CD4-positive, CD25-positive, alpha-beta regulatory T cell (primary cell): Measurements from ENCODE around the gene XRCC5. TPM values are rescaled to one million over a fixed set of nuclear protein-coding genes. Genes with fewer than 3 reads are reported as not detected.

Experiments
- ATAC-seq, 2 donors: fragments of 150-1000 bp; cut with Tn5 transposase; one replicate each; pipeline ENCODE4 v1.10.0; 2021; ENCODE audit warnings: low read depth in 2 of 2, moderate number of reproducible peaks in 2 of 2, moderate library complexity in 1 of 2
- DNase-seq, 3 donors: peaks; one replicate each; pipeline versions ENCODE4 v3.0.0 to v3.0.0-alpha.2; 2012 to 2022; ENCODE audit warnings: mixed read lengths in 1 of 3
- H3K27ac ChIP-seq: one replicate; pipeline ENCODE4 v1.7.0; 2013; ENCODE audit warnings: mild to moderate bottlenecking, low read length; ENCODE audit not compliant: insufficient read depth, poor library complexity, severe bottlenecking
- H3K27me3 ChIP-seq: one replicate; pipeline ENCODE4 v1.7.0; 2013; ENCODE audit warnings: low read length; ENCODE audit not compliant: control insufficient read depth, insufficient read depth
- H3K36me3 ChIP-seq: one replicate; pipeline ENCODE4 v1.7.0; 2013; ENCODE audit warnings: mild to moderate bottlenecking, low read length, moderate library complexity; ENCODE audit not compliant: control insufficient read depth, insufficient read depth
- H3K4me1 ChIP-seq: 2 replicates; pipeline ENCODE4 v1.7.0; 2013; ENCODE audit warnings: mild to moderate bottlenecking, low read length; ENCODE audit not compliant: insufficient read depth, control insufficient read depth, poor library complexity, severe bottlenecking
- H3K4me3 ChIP-seq: one replicate; pipeline ENCODE4 v1.7.0; 2013; ENCODE audit warnings: low read depth, mild to moderate bottlenecking, low read length, moderate library complexity
- H3K9me3 ChIP-seq, 2 experiments: 1 replicate in 1 of 2; 2 replicates in 1 of 2; pipeline ENCODE4 v1.7.0; 2013; ENCODE audit warnings: low read length in 2 of 2, mild to moderate bottlenecking in 1 of 2, moderate library complexity in 1 of 2; ENCODE audit not compliant: control insufficient read depth in 2 of 2
- H3K27ac Mint-ChIP-seq, 3 donors: one replicate each; pipeline ENCODE4 v1.8.0; 2020 to 2022; ENCODE audit warnings: mild to moderate bottlenecking in 3 of 3, mixed read lengths in 3 of 3, moderate library complexity in 2 of 3
- H3K27me3 Mint-ChIP-seq: one replicate; pipeline ENCODE4 v1.8.0; 2022; ENCODE audit warnings: mild to moderate bottlenecking, mixed read lengths
- H3K36me3 Mint-ChIP-seq: one replicate; pipeline ENCODE4 v1.8.0; 2020; ENCODE audit warnings: mixed read lengths
- H3K4me1 Mint-ChIP-seq, 4 donors: one replicate each; pipeline ENCODE4 v1.8.0; 2020 to 2022; ENCODE audit warnings: mixed read lengths in 4 of 4, mild to moderate bottlenecking in 1 of 4
- H3K4me3 Mint-ChIP-seq, 4 donors: one replicate each; pipeline ENCODE4 v1.8.0; 2020 to 2022; ENCODE audit warnings: mild to moderate bottlenecking in 4 of 4, mixed read lengths in 4 of 4, moderate library complexity in 3 of 4
- H3K9me3 Mint-ChIP-seq, 7 donors: one replicate each; pipeline ENCODE4 v1.8.0; 2020 to 2022; ENCODE audit warnings: mixed read lengths in 7 of 7, mild to moderate bottlenecking in 3 of 7, moderate library complexity in 2 of 7
- polyA plus RNA-seq, 4 donors: library from polyadenylated mRNA; unstranded; fragments of 300-500 nt; fragmentation: Illumina TruSeq; gene quantifications; one replicate each; pipeline ENCODE4 v1.2.3, GENCODE V29; 2021
- total RNA-seq: library from RNA; stranded (reverse); gene quantifications from one replicate; pipeline ENCODE4 v1.2.3, GENCODE V29; 2022

XRCC5 gene
- total and polyA plus RNA-seq, 5 donors from 2014 or later, result 178 to 336 (median 272) TPM

DNA sequence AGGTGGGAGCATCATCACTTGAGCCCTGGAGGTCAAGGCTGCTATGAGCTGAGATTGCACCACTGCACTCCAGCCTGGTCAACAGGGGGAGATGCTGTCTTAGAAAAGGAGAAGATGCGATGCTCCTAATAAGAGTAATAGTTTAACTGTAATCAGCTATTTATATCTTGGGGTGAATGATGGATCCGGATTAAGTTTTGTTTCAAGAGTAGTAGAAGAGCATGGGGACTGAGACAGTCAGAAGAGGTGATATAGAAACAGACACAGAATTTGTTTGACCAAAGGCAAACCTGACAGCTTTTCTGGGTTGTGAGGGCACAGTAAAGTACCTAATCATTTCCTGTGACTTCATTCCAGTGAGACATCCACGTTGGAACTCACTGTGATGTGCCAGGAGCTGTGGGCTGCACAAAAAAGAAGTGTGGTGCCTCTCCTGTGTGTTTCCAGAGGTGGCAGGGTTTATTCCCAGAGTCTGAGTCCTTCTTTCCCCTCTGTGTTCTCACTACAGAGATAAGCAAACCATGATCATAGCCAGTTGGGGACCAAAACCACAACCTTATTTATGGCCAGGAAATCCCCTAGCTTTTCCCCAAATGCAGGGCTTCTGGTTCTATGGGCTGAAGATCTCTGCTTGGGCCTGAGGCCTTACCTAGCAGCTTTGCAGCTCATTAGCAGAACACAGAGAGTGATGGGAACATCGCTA is 113.7 kb downstream of the XRCC5 start:
- ATAC-seq (peak in 1 of 2 donors; percentile 31), DNase-seq (no peak)
- H3K27me3 Mint-ChIP-seq, result no peaks in the 10 kb centered on the region
- H3K9me3 Mint-ChIP-seq, result no peaks in the 10 kb centered on the region
- Histone ChIP-seq H3K36me3 (peaks cover 3% of the 10 kb centered on the region), H3K9me3 (no peaks in the 10 kb centered on the region), H3K27ac (no peak overlapping the region), H3K27me3 (no peaks in the 10 kb centered on the region), H3K4me3 (no peak overlapping the region), H3K4me1 (peaks cover 6% of the 10 kb centered on the region)
- H3K4me3 Mint-ChIP-seq, result no peak overlapping the region
- H3K27ac Mint-ChIP-seq, result peak overlapping the region in 2 of 3 donors; percentile 4 to 74
- H3K4me1 Mint-ChIP-seq, result peaks cover 5 to 23% (median 12%) of the 10 kb centered on the region in 4 donors
- H3K36me3 Mint-ChIP-seq, result peaks cover 9% of the 10 kb centered on the region

DNA sequence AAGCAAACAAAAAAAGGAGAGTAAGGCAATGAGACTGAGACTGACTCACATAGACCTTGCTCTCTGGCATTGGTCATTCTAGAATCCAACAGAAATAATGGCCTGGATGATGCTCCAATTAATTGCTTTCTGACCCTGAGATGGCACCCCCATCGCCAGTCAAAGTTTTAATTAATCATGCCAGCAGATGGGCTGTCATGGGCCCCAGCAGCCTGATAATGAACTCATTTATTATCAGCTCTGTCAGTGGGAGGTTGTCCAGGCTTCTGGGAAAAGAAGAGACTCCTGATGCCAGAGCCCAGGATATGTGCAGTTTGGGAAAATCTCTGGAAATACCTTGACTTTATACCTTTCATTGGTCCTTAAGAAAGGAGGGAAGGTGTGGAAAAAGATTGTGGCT is 115.2 kb downstream of the XRCC5 start:
- ATAC-seq (no peak), DNase-seq (no peak)
- Mint-ChIP-seq H3K9me3 (no peaks in the 10 kb centered on the region), H3K4me3 (no peak overlapping the region), H3K27me3 (no peaks in the 10 kb centered on the region), H3K36me3 (peaks cover 9% of the 10 kb centered on the region), H3K4me1 (peaks cover 5 to 13% (median 8%) of the 10 kb centered on the region in 4 donors), H3K27ac (no peak overlapping the region)
- Histone ChIP-seq H3K27me3 (no peaks in the 10 kb centered on the region), H3K4me1 (peaks cover 6% of the 10 kb centered on the region), H3K4me3 (no peak overlapping the region), H3K9me3 (no peaks in the 10 kb centered on the region), H3K36me3 (no peaks in the 10 kb centered on the region), H3K27ac (no peak overlapping the region)

- no peaks in the 10 kb centered on the region for H3K27me3 ChIP-seq
- peaks cover 0 to 5% (median under 1%) of the 10 kb centered on the region in 4 donors for H3K4me1 Mint-ChIP-seq
- H3K4me3 Mint-ChIP-seq, result no peak overlapping the region
- no peak overlapping the region for H3K4me3 ChIP-seq
- peaks cover 6 to 12% of the 10 kb centered on the region in 2 experiments for H3K9me3 ChIP-seq
- peaks cover 3% of the 10 kb centered on the region for H3K36me3 Mint-ChIP-seq
- ATAC-seq, result no peak
- DNase-seq, result no peak
- H3K4me1 ChIP-seq, result no peaks in the 10 kb centered on the region
- peaks cover 0 to 19% (median 7%) of the 10 kb centered on the region in 7 donors for H3K9me3 Mint-ChIP-seq
- H3K27ac Mint-ChIP-seq, result no peak overlapping the region
- no peaks in the 10 kb centered on the region for H3K36me3 ChIP-seq
- H3K27ac ChIP-seq, result no peak overlapping the region
- H3K27me3 Mint-ChIP-seq, result no peaks in the 10 kb centered on the region
Observed at GRCh38 chr2:216229277-216229914, 120.2 kb downstream of the XRCC5 start.

GRCh38 chr2:216231867-216232266 is 122.7 kb downstream of the XRCC5 start:
- Mint-ChIP-seq H3K4me3 (no peak overlapping the region), H3K9me3 (peaks cover 0 to 19% (median 7%) of the 10 kb centered on the region in 7 donors), H3K27ac (no peak overlapping the region), H3K27me3 (no peaks in the 10 kb centered on the region), H3K36me3 (peaks cover 3% of the 10 kb centered on the region), H3K4me1 (peaks cover 0 to 5% (median under 1%) of the 10 kb centered on the region in 4 donors)
- Histone ChIP-seq H3K36me3 (no peaks in the 10 kb centered on the region), H3K9me3 (peaks cover 6 to 12% of the 10 kb centered on the region in 2 experiments), H3K27me3 (no peaks in the 10 kb centered on the region), H3K4me3 (no peak overlapping the region), H3K4me1 (no peaks in the 10 kb centered on the region), H3K27ac (no peak overlapping the region)
- DNase-seq (no peak), ATAC-seq (no peak)

GRCh38 chr2:216232721-216233120 is 123.6 kb downstream of the XRCC5 start:
- Mint-ChIP-seq H3K27me3 (no peaks in the 10 kb centered on the region), H3K4me3 (no peak overlapping the region), H3K4me1 (peaks cover 0 to 5% (median under 1%) of the 10 kb centered on the region in 4 donors), H3K36me3 (peaks cover 3% of the 10 kb centered on the region), H3K27ac (no peak overlapping the region), H3K9me3 (peaks cover 0 to 19% (median 7%) of the 10 kb centered on the region in 7 donors)
- DNase-seq (no peak), ATAC-seq (no peak)
- peaks cover 6 to 12% of the 10 kb centered on the region in 2 experiments for H3K9me3 ChIP-seq
- H3K36me3 ChIP-seq, result no peaks in the 10 kb centered on the region
- H3K27me3 ChIP-seq, result no peaks in the 10 kb centered on the region
- no peak overlapping the region for H3K27ac ChIP-seq
- H3K4me3 ChIP-seq, result no peak overlapping the region
- no peaks in the 10 kb centered on the region for H3K4me1 ChIP-seq

GRCh38 chr2:216233281-216233995 is 124.3 kb downstream of the XRCC5 start:
- Mint-ChIP-seq H3K9me3 (peaks cover 0 to 19% (median 7%) of the 10 kb centered on the region in 7 donors), H3K27me3 (no peaks in the 10 kb centered on the region), H3K36me3 (peaks cover 3% of the 10 kb centered on the region), H3K4me3 (no peak overlapping the region), H3K27ac (no peak overlapping the region), H3K4me1 (peaks cover 0 to 5% (median under 1%) of the 10 kb centered on the region in 4 donors)
- DNase-seq (no peak), ATAC-seq (no peak)
- no peaks in the 10 kb centered on the region for H3K36me3 ChIP-seq
- H3K27me3 ChIP-seq, result no peaks in the 10 kb centered on the region
- no peaks in the 10 kb centered on the region for H3K4me1 ChIP-seq
- no peak overlapping the region for H3K27ac ChIP-seq
- peaks cover 6 to 12% of the 10 kb centered on the region in 2 experiments for H3K9me3 ChIP-seq
- no peak overlapping the region for H3K4me3 ChIP-seq

- H3K27ac ChIP-seq, result no peak overlapping the region
- Mint-ChIP-seq H3K4me1 (peaks cover 0 to 5% (median under 1%) of the 10 kb centered on the region in 4 donors), H3K36me3 (peaks cover 3% of the 10 kb centered on the region), H3K4me3 (no peak overlapping the region), H3K9me3 (peaks cover 0 to 19% (median 7%) of the 10 kb centered on the region in 7 donors), H3K27me3 (no peaks in the 10 kb centered on the region), H3K27ac (no peak overlapping the region)
- no peak overlapping the region for H3K4me3 ChIP-seq
- no peaks in the 10 kb centered on the region for H3K27me3 ChIP-seq
- no peaks in the 10 kb centered on the region for H3K4me1 ChIP-seq
- no peak for ATAC-seq
- DNase-seq, result no peak
- H3K36me3 ChIP-seq, result no peaks in the 10 kb centered on the region
- H3K9me3 ChIP-seq, result peaks cover 6 to 12% of the 10 kb centered on the region in 2 experiments
Observed at GRCh38 chr2:216234106-216234505, 125.0 kb downstream of the XRCC5 start.
